Left lobe of liver (tissue), 2 donors: ENCODE results near the gene MAP3K2. TPM values are rescaled to one million over a fixed set of nuclear protein-coding genes. Genes with fewer than 3 reads are reported as not detected.
"Not testable (repeated sequence)": the region's sequence is repeated elsewhere in the genome, so short reads cannot be mapped to it uniquely, and the experiment has no call there.

Experiments
- ATAC-seq: fragments of 200-7000 bp; cut with Tn5 transposase; one replicate; pipeline ENCODE4 v1.9.1; 2020; ENCODE audit warnings: mild to moderate bottlenecking, moderate library complexity
- DNase-seq: peaks from one replicate; pipeline ENCODE4 v3.0.0-alpha.2; 2020; ENCODE audit warnings: low spot score
- total RNA-seq: library from RNA; stranded (reverse); gene quantifications from one replicate; pipeline ENCODE4 v1.2.1, GENCODE V29; 2021
- donor health status: DM: no; HTN: no; CAD: no; lungs with moderate emphysema.
- donor health status: DM: no; HTN: yes; CAD: no.

Gene MAP3K2
- total RNA-seq, 1 donor from 2014 or later = 48.9 TPM

GRCh38 chr2:127356531-127356930 lies 31.2 kb downstream of the MAP3K2 start:
- DNase-seq (no peak), ATAC-seq (no peak)

GRCh38 chr2:127355407-127356008 lies 32.3 kb downstream of the MAP3K2 start:
- ATAC-seq (peak; percentile 63), DNase-seq (no peak)

GRCh38 chr2:127353873-127354676 lies 33.7 kb downstream of the MAP3K2 start:
- DNase-seq = not testable (repeated sequence)
- peak; percentile 47 for ATAC-seq

GRCh38 chr2:127353223-127353622 lies 34.6 kb downstream of the MAP3K2 start:
- not testable (repeated sequence) for DNase-seq, ATAC-seq

GRCh38 chr2:127351603-127352002 lies 36.2 kb downstream of the MAP3K2 start:
- DNase-seq (no peak), ATAC-seq (peak; percentile 63)

- ATAC-seq = peak; percentile 40
- DNase-seq = no peak
Measured at GRCh38 chr2:127348426-127349000, 39.3 kb downstream of the MAP3K2 start.

GRCh38 chr2:127347734-127348392 lies 39.9 kb downstream of the MAP3K2 start:
- DNase-seq (no peak), ATAC-seq (no peak)

GRCh38 chr2:127347015-127347414 lies 40.8 kb downstream of the MAP3K2 start:
- ATAC-seq = no peak
- DNase-seq = no peak

- ATAC-seq = peak; percentile 84
- DNase-seq = no peak
Measured at GRCh38 chr2:127343277-127343676, 44.5 kb downstream of the MAP3K2 start.

GRCh38 chr2:127342101-127342500 lies 45.7 kb downstream of the MAP3K2 start:
- no peak for DNase-seq
- no peak for ATAC-seq

- ATAC-seq = no peak
- DNase-seq = no peak
Measured at GRCh38 chr2:127332335-127332734, 55.4 kb downstream of the MAP3K2 start.

- DNase-seq (no peak), ATAC-seq (no peak)
Measured at GRCh38 chr2:127330753-127331152, 57.0 kb downstream of the MAP3K2 start.

GRCh38 chr2:127326289-127326945 lies 61.4 kb downstream of the MAP3K2 start:
- ATAC-seq (peak; percentile 86), DNase-seq (no peak)

- peak; percentile 79 for ATAC-seq
- DNase-seq = no peak
Measured at GRCh38 chr2:127324635-127325034, 63.1 kb downstream of the MAP3K2 start.

- no peak for DNase-seq
- no peak for ATAC-seq
Measured at GRCh38 chr2:127321303-127321702, 66.5 kb downstream of the MAP3K2 start.

- no peak for ATAC-seq
- DNase-seq = no peak
Measured at GRCh38 chr2:127320586-127321275, 67.0 kb downstream of the MAP3K2 start.

GRCh38 chr2:127320067-127320466 lies 67.7 kb downstream of the MAP3K2 start:
- no peak for DNase-seq
- no peak for ATAC-seq

GRCh38 chr2:127314193-127314988 lies 73.4 kb downstream of the MAP3K2 start:
- DNase-seq (no peak), ATAC-seq (no peak)

GRCh38 chr2:127313406-127313805 lies 74.4 kb downstream of the MAP3K2 start:
- DNase-seq (no peak), ATAC-seq (no peak)

- ATAC-seq (peak; percentile 34), DNase-seq (no peak)
Measured at GRCh38 chr2:127310980-127311379, 76.8 kb downstream of the MAP3K2 start.
